Activated CD4-positive, alpha-beta memory T cell treated with anti-CD3 and anti-CD28 coated beads, Interleukin-2, amount 10 ng/mL, durations not matched to agents 7 days and 5 days (primary cell): ENCODE measurements around the gene POTEE. TPM values are rescaled to one million over a fixed set of nuclear protein-coding genes. Genes with fewer than 3 reads are reported as not detected.
"Not testable (repeated sequence)": the region's sequence is repeated elsewhere in the genome, so short reads cannot be mapped to it uniquely, and the experiment has no call there.

ENCODE experiments used
- CTCF ChIA-PET: fragments of 350-600 bp; sonication (Branson Sonifier 250); formaldehyde crosslinking; loops from one replicate; lab custom pipeline; 2021; ENCODE audit warnings: antibody characterized with exemption, inconsistent platforms; lab: Charles Lee
- POLR2A ChIA-PET: fragments of 350-600 bp; sonication (Branson Sonifier 250); formaldehyde crosslinking; loops from one replicate; lab custom pipeline; 2021; ENCODE audit warnings: antibody characterized with exemption; lab: Charles Lee
- DNase-seq: peaks from one replicate; pipeline ENCODE4 v3.0.0-alpha.2; 2020
- H3K27ac Mint-ChIP-seq: one replicate; pipeline ENCODE4 v1.8.0; 2021; ENCODE audit warnings: mild to moderate bottlenecking, mixed read lengths
- H3K27me3 Mint-ChIP-seq: one replicate; pipeline ENCODE4 v1.8.0; 2021; ENCODE audit warnings: mixed read lengths
- H3K36me3 Mint-ChIP-seq: one replicate; pipeline ENCODE4 v1.8.0; 2021; ENCODE audit warnings: low read depth, mixed read lengths
- H3K4me1 Mint-ChIP-seq: one replicate; pipeline ENCODE4 v1.8.0; 2021; ENCODE audit warnings: mixed read lengths
- H3K4me3 Mint-ChIP-seq: one replicate; pipeline ENCODE4 v1.8.0; 2021; ENCODE audit warnings: mild to moderate bottlenecking, mixed read lengths
- H3K9me3 Mint-ChIP-seq: one replicate; pipeline ENCODE4 v1.8.0; 2021; ENCODE audit warnings: mixed read lengths
- total RNA-seq, 2 experiments: library from RNA; stranded (reverse); gene quantifications; one replicate each; pipeline ENCODE4 v1.2.3, GENCODE V29; 2021

Gene POTEE
- total RNA-seq = under 1 TPM; 0.73 to 0.83 TPM

DNA sequence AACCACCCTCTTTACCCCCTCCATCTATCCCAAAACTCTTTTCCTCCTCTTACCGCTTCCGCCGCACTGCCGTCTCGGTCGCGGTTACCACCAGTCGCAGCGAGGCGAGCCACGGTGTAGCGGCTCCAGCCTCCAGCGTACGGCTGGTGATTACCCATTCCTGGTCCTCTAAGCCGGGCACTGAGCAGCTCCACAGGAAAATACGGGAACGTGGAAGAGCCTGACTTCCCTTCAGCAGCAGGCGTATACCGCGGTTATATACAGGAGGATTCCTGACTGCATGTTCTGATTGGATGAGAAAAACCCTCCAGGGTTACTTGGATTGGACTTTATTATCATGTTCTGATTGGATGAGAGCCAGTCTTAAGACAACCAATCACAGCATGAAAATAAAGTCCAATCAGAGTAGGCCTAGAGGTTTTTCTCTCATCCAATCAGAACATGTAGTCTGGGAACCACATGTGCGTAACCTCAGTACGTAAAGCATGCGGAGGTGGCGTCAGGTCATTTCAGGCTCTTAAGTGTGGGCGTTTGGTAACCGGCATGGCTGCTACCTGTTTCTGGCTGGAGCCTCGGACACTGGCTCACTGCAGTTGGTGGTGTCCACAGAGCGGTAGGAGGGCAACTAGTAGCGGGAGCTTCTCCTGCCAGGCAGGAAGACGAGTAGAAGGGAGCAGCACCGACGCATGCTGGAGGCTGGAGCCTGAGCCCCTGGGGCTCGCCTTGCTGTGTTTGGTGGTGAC, at the start of gene POTEE:
POTEE (plus strand) TSS at position 507 of the 743 bp plus-strand sequence. CDS start 8,867 bp downstream, outside the sequence.
- H3K27ac Mint-ChIP-seq, POLR2A ChIA-PET, H3K4me3 Mint-ChIP-seq: not testable (repeated sequence)

DNA sequence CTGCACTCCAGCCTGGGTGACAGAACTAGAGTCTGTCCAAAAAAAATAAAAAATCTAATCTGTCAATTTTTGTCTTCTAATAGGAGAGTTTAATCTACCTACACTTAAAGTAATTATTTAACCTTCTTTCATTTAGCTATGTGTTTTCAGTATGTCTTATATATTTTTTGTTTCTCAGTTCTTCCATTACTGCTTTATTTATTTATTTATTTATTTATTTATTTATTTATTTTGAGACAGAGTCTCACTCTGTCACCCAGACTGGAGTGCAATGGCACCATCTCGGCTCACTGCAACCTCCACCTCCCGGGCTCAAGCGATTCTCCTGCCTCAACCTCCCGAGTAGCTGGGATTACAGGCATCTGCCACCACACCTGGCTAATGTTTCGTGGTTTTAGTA, 43.8 kb upstream of the POTEE start:
- CTCF ChIA-PET, H3K4me3 Mint-ChIP-seq, H3K36me3 Mint-ChIP-seq, H3K9me3 Mint-ChIP-seq, POLR2A ChIA-PET, DNase-seq, H3K4me1 Mint-ChIP-seq, H3K27ac Mint-ChIP-seq, H3K27me3 Mint-ChIP-seq: not testable (repeated sequence)

More for the DNA sequence above, at the start of gene POTEE:
- H3K4me1 Mint-ChIP-seq, H3K27me3 Mint-ChIP-seq, H3K9me3 Mint-ChIP-seq, CTCF ChIA-PET, H3K36me3 Mint-ChIP-seq, DNase-seq: not testable (repeated sequence)

DNA sequence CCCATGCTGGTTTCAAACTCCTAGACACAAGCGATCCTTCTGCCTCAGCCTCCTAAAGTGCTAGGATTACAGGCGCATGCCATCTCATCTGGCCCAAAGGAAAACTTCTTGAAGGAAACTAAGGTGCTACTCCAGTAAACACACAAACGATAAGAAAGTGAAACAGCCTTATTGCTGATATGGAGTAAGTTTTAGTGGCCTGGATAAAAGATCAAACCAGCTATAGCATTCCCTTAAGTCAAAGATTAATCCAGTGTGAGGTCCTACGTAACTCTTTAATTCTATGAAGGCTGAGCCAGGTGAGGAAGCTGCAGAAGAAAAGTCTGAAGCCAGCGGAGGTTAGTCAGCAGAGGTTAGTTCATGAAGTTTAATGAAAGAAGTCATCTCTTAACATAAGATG, 40.8 kb upstream of the POTEE start:
- DNase-seq = no peak
- H3K27ac Mint-ChIP-seq = no peak overlapping the region
- H3K9me3 Mint-ChIP-seq = no peaks in the 10 kb centered on the region
- H3K4me3 Mint-ChIP-seq = no peak overlapping the region
- H3K36me3 Mint-ChIP-seq = no peaks in the 10 kb centered on the region
- H3K4me1 Mint-ChIP-seq = no peaks in the 10 kb centered on the region
- H3K27me3 Mint-ChIP-seq = peaks cover 6% of the 10 kb centered on the region
- ChIA-PET POLR2A (no interaction called here), CTCF (no interaction called here)

DNA sequence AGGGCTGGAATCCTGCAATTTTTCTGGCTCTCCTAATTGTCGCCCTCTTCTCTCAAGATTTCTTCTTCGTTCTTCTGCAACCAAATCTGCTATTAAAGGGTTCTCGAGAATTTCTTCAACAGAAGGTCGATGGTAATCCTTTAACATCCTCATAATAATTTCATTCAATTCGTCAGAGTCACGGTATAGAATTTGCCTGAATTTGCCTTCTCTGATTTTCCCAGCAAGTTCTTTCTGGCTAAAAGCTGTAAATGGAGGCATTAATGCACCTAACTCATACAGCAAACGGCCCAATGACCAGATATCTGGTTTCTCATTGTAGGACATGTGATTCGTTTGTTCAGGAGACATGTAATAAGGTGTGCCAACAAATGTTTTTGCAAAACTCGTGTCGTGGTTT, 31.3 kb upstream of the POTEE start:
- H3K27ac Mint-ChIP-seq, H3K4me1 Mint-ChIP-seq, POLR2A ChIA-PET, H3K36me3 Mint-ChIP-seq, CTCF ChIA-PET, H3K4me3 Mint-ChIP-seq, H3K9me3 Mint-ChIP-seq, DNase-seq: not testable (repeated sequence)
- peaks cover 25% of the 10 kb centered on the region for H3K27me3 Mint-ChIP-seq

DNA sequence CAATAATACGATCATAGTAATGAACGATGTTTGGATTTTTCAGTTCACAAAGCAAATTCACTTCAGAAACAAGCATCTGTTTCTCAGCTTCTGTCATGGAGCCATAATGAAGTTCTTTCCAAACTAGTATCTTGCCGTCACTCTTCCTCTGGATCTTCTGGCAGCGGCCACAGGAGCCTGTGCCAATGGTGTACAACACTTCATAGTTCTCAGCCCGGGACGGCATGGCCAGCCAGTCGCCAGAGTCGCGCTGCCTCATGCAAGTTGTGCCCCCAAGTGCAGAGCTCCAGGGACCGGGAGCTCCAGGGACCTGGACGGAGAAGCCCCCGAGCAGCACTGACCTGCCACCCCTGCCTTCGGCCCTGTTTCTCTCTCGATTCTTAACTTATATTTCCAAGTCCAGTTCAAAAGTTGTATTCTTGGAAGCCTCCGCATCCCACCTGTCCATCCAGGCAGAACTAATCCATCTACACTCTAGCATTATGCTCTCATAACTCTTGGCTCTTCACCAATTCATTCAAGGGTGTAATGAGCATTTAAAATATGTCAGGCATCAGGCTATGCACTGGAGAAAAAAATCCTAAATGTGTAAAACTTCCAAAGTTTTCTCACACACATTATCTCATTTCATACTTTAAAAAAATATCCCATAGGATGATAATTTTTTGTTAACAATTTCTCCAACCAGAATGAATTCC, 30.5 kb upstream of the POTEE start:
- POLR2A ChIA-PET, H3K4me3 Mint-ChIP-seq, DNase-seq, H3K27ac Mint-ChIP-seq, H3K9me3 Mint-ChIP-seq, H3K36me3 Mint-ChIP-seq, CTCF ChIA-PET, H3K4me1 Mint-ChIP-seq: not testable (repeated sequence)
- peaks cover 27% of the 10 kb centered on the region for H3K27me3 Mint-ChIP-seq

DNA sequence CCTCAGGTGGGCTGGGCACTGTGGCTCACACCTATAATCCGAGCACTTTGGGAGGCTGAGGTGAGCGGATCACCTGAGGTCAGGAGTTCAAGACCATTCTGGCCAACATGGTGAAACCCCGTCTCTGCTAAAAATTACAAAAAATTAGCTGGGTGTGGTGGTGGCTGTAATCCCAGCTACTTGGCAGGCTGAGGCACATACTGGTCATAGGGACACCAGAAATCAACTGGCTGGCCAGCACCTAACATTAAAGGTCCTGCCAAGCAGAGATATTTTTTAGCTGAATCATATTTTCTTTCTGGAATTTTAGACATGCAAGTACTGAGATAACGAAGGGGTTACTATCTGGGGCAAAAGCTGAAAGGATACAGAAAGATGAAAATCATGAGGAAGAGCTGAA, 27.9 kb upstream of the POTEE start:
- H3K4me1 Mint-ChIP-seq, H3K36me3 Mint-ChIP-seq, DNase-seq, H3K9me3 Mint-ChIP-seq, H3K4me3 Mint-ChIP-seq, CTCF ChIA-PET, POLR2A ChIA-PET, H3K27ac Mint-ChIP-seq: not testable (repeated sequence)
- peaks cover 21% of the 10 kb centered on the region for H3K27me3 Mint-ChIP-seq

DNA sequence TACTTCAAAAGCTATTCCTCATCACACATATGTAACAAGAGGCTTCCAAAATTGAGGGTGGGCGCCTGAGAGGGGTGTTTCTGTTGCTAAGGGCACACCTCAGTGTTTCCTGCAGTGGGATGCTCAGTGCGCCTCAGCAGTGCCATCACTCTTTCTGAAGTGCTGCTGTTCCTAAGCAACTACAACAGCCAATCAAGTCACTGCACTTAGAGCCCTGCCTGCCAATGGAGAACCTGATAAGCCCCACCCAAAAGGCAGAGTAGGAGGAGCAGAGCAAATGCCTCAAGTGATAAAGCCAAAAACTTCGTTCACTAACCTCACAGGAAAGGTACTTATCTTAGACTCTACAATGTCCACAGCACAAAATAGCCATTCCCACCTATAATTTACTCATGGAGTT, 15.9 kb upstream of the POTEE start:
- H3K27ac Mint-ChIP-seq, H3K9me3 Mint-ChIP-seq, DNase-seq, POLR2A ChIA-PET, CTCF ChIA-PET, H3K4me1 Mint-ChIP-seq, H3K4me3 Mint-ChIP-seq, H3K36me3 Mint-ChIP-seq: not testable (repeated sequence)
- peaks cover 33% of the 10 kb centered on the region for H3K27me3 Mint-ChIP-seq

DNA sequence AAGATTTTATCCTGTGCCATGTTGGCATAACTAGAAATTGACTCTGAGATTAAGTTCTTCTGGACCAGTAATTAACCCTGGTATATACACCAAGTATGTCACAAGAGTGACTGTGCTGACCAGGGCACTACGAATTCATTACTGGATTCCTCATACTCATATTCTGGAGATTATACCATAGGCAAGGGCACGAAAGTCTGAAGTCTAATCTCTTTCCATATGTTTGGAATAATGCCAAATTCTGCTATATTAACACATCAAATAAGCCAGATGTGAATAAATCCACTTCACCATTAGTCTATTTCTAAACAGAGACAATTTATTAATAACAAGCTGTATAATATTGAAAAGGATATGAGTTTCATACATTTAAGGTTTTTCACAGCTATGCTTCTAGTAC, 13.2 kb upstream of the POTEE start:
- H3K27me3 Mint-ChIP-seq = peaks cover 26% of the 10 kb centered on the region
- H3K4me1 Mint-ChIP-seq, H3K27ac Mint-ChIP-seq, H3K9me3 Mint-ChIP-seq, DNase-seq, H3K4me3 Mint-ChIP-seq, POLR2A ChIA-PET, H3K36me3 Mint-ChIP-seq, CTCF ChIA-PET: not testable (repeated sequence)

DNA sequence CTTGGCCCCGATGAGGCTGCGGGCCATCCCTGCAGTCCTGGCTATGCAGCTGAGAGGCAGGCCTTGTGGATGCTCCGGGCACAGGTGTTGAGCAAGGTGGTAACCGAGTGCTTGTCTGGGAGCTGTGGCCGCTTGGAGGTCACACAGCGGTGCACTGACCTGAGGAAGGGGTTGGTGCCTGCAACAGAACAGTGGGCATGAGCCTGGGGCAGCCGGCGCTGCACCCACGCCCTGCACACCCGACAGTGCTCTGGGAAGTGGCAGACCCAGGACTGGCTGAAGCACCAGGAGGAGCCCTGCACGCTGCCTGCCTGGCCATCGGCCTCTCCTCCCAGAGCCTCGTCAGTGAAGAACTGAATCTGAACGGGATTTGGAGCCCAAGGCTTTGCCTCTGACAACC, 8.2 kb upstream of the POTEE start:
- no peak overlapping the region for H3K27ac Mint-ChIP-seq
- no peaks in the 10 kb centered on the region for H3K4me1 Mint-ChIP-seq
- no peaks in the 10 kb centered on the region for H3K36me3 Mint-ChIP-seq
- H3K27me3 Mint-ChIP-seq = peaks cover 14% of the 10 kb centered on the region
- ChIA-PET POLR2A (no interaction called here), CTCF (no interaction called here)
- no peak overlapping the region for H3K4me3 Mint-ChIP-seq
- H3K9me3 Mint-ChIP-seq = no peaks in the 10 kb centered on the region
- no peak for DNase-seq

DNA sequence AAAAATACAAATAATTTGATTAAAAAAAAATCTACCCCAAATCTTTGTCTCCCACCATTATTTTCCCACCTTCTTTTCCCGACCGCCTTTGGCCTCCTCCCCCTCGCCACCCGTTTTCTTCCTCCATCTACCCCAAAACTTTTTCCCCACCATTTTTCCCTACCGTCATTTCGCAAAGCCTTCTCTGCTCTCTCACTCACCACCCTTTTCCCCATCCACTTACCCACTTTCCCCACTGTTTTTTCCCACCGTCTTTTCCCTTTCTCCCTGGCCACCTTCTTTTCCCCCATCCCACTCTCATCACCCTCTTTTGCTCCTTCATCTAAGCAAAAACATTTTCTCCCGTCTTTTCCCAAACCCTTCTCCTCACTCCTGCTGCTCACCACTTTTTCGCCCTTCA, 1.5 kb upstream of the POTEE start:
- DNase-seq, H3K27me3 Mint-ChIP-seq, H3K36me3 Mint-ChIP-seq, POLR2A ChIA-PET, H3K4me1 Mint-ChIP-seq, H3K9me3 Mint-ChIP-seq, CTCF ChIA-PET, H3K4me3 Mint-ChIP-seq, H3K27ac Mint-ChIP-seq: not testable (repeated sequence)

DNA sequence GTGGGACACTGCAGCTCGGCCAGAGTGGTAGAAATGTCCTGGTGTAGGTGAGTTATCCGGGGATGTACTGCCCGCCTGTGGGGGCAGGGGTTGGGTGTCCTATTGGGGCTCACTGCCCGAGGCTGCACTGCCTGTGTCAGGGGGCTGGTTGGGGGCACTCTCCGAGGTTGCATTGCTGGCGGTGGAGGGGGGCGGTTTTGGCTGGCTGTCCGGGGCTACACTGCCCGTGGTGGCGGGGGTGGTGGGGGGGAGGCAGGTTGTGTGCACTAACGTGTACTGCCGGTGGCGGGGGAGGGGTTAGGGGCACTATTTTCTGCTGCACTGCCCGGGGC, 403 bp downstream of the POTEE start:
- H3K9me3 Mint-ChIP-seq, H3K4me1 Mint-ChIP-seq, H3K4me3 Mint-ChIP-seq, H3K27ac Mint-ChIP-seq, CTCF ChIA-PET, H3K27me3 Mint-ChIP-seq, POLR2A ChIA-PET, DNase-seq, H3K36me3 Mint-ChIP-seq: not testable (repeated sequence)

DNA sequence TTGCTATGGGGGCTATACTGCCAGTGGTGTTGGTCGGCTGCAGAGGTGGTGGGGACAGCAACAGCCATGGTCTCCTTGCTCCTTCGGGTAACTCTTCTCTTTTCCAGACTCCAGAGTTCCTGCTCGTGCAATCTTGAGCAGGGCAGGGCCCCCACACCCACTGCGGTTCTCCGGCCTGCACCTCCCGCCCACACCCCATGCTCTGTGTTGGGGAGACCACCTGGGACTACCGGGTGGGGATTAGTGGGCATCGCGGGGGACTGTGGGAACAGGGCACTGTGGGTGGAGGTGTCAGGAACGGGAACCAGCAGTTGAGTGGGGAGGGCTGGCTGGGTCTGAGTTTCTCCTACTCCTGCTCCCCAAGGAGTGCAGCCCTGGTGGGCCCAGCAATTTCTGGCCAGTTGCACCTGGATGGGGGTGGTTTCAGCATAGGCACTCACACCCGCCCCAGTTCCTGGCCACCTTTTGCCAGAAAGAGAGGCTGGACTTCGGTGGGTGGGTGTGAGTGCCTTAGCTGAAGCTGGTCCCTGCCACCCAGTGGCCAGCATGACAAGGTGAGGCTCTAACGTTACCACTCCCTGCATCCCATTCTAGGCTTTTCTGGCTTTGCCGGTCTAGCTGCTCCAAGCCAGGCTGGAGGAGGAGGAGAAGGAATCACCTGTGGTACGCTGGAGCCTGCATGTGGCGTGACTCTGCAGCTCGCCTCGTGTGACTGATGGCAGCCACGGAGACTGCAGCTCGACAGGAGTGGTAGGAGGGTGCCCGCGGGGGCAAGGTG, 1.3 kb downstream of the POTEE start:
- DNase-seq, H3K9me3 Mint-ChIP-seq, POLR2A ChIA-PET, H3K36me3 Mint-ChIP-seq, H3K27me3 Mint-ChIP-seq, H3K4me1 Mint-ChIP-seq, CTCF ChIA-PET, H3K27ac Mint-ChIP-seq, H3K4me3 Mint-ChIP-seq: not testable (repeated sequence)

DNA sequence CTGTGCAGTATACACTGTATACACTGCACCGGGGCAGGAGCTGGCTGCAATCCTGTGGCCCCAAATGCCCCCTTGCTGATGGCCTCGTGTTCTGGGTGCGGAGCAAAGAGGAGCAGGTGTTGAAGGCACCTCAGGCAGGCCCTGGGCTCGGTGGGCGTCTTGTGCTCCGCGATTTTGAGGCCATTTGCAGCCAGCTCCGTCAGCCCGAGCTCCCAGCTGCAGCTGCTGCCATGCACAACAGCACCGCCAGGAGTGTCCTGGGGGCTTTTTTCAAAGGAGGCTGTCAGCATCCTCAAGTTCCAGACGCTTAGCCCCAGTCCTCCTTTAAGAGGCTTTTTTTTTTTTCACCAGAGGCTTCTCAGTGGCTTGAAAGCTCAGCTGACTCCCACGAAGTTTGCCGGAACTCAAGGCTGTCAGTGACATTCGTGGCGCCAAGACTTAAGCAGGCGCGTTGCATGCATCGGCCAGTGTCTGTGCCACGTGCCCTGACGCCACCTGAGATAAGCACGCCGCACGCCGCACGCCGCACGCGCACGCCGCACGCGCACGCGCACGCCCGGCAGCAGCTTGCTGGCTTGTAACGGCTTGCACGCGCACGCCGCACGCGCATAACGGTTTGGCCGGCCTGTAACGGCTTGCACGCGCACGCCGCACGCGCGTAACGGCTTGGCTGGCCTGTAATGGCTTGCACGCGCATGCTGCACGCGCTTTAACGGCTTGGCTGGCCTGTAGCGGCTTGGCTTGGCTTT, 8.1 kb downstream of the POTEE start:
- POLR2A ChIA-PET = not testable (repeated sequence)

More for the DNA sequence above, 8.1 kb downstream of the POTEE start:
- H3K27me3 Mint-ChIP-seq, H3K9me3 Mint-ChIP-seq, H3K4me1 Mint-ChIP-seq, CTCF ChIA-PET, DNase-seq, H3K36me3 Mint-ChIP-seq, H3K4me3 Mint-ChIP-seq, H3K27ac Mint-ChIP-seq: not testable (repeated sequence)
